HepG2 (cell line): ENCODE data around the gene S100P. TPM values are rescaled to one million over a fixed set of nuclear protein-coding genes. Genes with fewer than 3 reads are reported as not detected.
A peak's percentile ranks its signal among the peaks of the same experiment; 100 is the strongest.

ENCODE experiments used
- ARID5B ChIP-seq: IDR thresholded peaks from 2 replicates; pipeline ENCODE4 v1.4.0; 2020; ENCODE audit warnings: mild to moderate bottlenecking, missing genetic modification reagents
- EEA1 ChIP-seq: sonication (generic); formaldehyde crosslinking; IDR thresholded peaks from 2 replicates; pipeline ENCODE4 v1.5.1; 2020; ENCODE audit warnings: mild to moderate bottlenecking, missing genetic modification reagents, borderline replicate concordance
- KIAA2018 ChIP-seq: sonication (generic); formaldehyde crosslinking; IDR thresholded peaks from 2 replicates; pipeline ENCODE4 v1.5.0; 2020; ENCODE audit warnings: mild to moderate bottlenecking, missing genetic modification reagents, borderline replicate concordance
- LRRFIP1 ChIP-seq: sonication (generic); formaldehyde crosslinking; conservative IDR thresholded peaks from 2 replicates; pipeline ENCODE4 v1.4.0; 2020; ENCODE audit warnings: missing genetic modification reagents
- NFKB2 ChIP-seq: sonication (generic); formaldehyde crosslinking; IDR thresholded peaks from 2 replicates; pipeline ENCODE4 v1.4.0; 2020; ENCODE audit warnings: missing genetic modification reagents, borderline replicate concordance
- NFRKB ChIP-seq: fragments of 450-650 bp; IDR thresholded peaks from 2 replicates; pipeline ENCODE4 v1.6.1; 2017
- ZBTB34 ChIP-seq: sonication (generic); formaldehyde crosslinking; IDR thresholded peaks from 2 replicates; pipeline ENCODE4 v1.8.0; 2022; ENCODE audit warnings: mild to moderate bottlenecking, missing genetic modification reagents
- ZNF282 ChIP-seq: fragments of 450-650 bp; IDR thresholded peaks from 2 replicates; pipeline ENCODE4 v1.6.1; 2018; ENCODE audit not compliant: partially characterized antibody
- ZNF432 ChIP-seq: sonication (generic); formaldehyde crosslinking; IDR thresholded peaks from 2 replicates; pipeline ENCODE4 v1.5.0; 2020; ENCODE audit warnings: missing genetic modification reagents, mild to moderate bottlenecking, borderline replicate concordance
- ZNF546 ChIP-seq: sonication (generic); formaldehyde crosslinking; conservative IDR thresholded peaks from 2 replicates; pipeline ENCODE4 v1.8.1; 2023; ENCODE audit warnings: mild to moderate bottlenecking, missing genetic modification reagents
- polyA plus RNA-seq, 8 experiments: library from polyadenylated mRNA; depleted of rRNA in 3 of 8; stranded (reverse) in 7 of 8; unstranded in 1 of 8; fragments of >200 nt; fragmentation: Illumina TruSeq in 4 of 8; extraction: Trizol in 4 of 8; gene quantifications; 2 replicates each; pipeline versions ENCODE4 v1.2.1 to v1.2.3, GENCODE V29; 2011 to 2016; ENCODE audit warnings: low read depth in 4 of 8, missing spikeins in 1 of 8, mixed read lengths in 1 of 8; ENCODE audit not compliant: insufficient read depth in 1 of 8
- total RNA-seq, 5 experiments: library from RNA; depleted of rRNA; stranded (reverse); fragments of >200 nt; fragmentation: Illumina TruSeq; extraction: Trizol; gene quantifications; 2 replicates each; pipeline ENCODE4 v1.2.3, GENCODE V29; 2016; ENCODE audit warnings: low read depth in 1 of 5

S100P gene
- total and polyA plus RNA-seq, 2 of the 13 experiments (the other 11 are each of a cell fraction or from before 2014, with no cell fraction given): 278 to 1,649 TPM

GRCh38 chr4:6689506-6689960 lies 4.1 kb upstream of the S100P start (continued):
- no peak for TF ChIP-seq ZBTB34 (CRISPR knock-in tag)
- TF ChIP-seq ZNF282: no peak
- TF ChIP-seq NFRKB: no peak
- peak; percentile 52; the same call in 1 of the 2 replicates for TF ChIP-seq EEA1 (CRISPR knock-in tag)
- TF ChIP-seq LRRFIP1: no peak
- no peak for TF ChIP-seq NFKB2 (CRISPR knock-in tag)
- TF ChIP-seq ARID5B (CRISPR knock-in tag): no peak
- 0 out of 2 replicates have a peak, but pooled peaks have one; percentile 10 for TF ChIP-seq ZNF546 (CRISPR knock-in tag)
- no peak for TF ChIP-seq KIAA2018 (CRISPR knock-in tag)
- TF ChIP-seq ZNF432 (CRISPR knock-in tag): no peak
